SKM-1 treated with dmso at 0.1 percent for 144 hours (cell line): ENCODE results near the gene SETBP1.
"Not testable (repeated sequence)": the region's sequence is repeated elsewhere in the genome, so short reads cannot be mapped to it uniquely, and the experiment has no call there.

Experiments
- DNase-seq: peaks from one replicate; lab custom pipeline; 2025; ENCODE audit not compliant: unreplicated experiment; lab: John Stamatoyannopoulos, UW

Gene SETBP1

GRCh38 chr18:44788334-44788733 is 107.6 kb downstream of the SETBP1 start:
- DNase-seq = no peak

GRCh38 chr18:44789710-44790109 is 109.0 kb downstream of the SETBP1 start:
- DNase-seq = no peak

- no peak for DNase-seq
Observed at GRCh38 chr18:44790860-44791259, 110.2 kb downstream of the SETBP1 start.

- no peak for DNase-seq
Observed at GRCh38 chr18:44791520-44791919, 110.8 kb downstream of the SETBP1 start.

- DNase-seq = no peak
Observed at GRCh38 chr18:44792456-44793061, 111.9 kb downstream of the SETBP1 start.

GRCh38 chr18:44793194-44793593 is 112.5 kb downstream of the SETBP1 start:
- DNase-seq = no peak

- no peak for DNase-seq
Observed at GRCh38 chr18:44793685-44794084, 113.0 kb downstream of the SETBP1 start.

- DNase-seq = no peak
Observed at GRCh38 chr18:44795241-44795640, 114.6 kb downstream of the SETBP1 start.

- DNase-seq = no peak
Observed at GRCh38 chr18:44796429-44797428, 116.0 kb downstream of the SETBP1 start.

- DNase-seq = no peak
Observed at GRCh38 chr18:44798433-44799048, 117.9 kb downstream of the SETBP1 start.

- DNase-seq = no peak
Observed at GRCh38 chr18:44799382-44799906, 118.8 kb downstream of the SETBP1 start.

- DNase-seq = no peak
Observed at GRCh38 chr18:44799907-44800421, 119.3 kb downstream of the SETBP1 start.

GRCh38 chr18:44800766-44801165 is 120.1 kb downstream of the SETBP1 start:
- not testable (repeated sequence) for DNase-seq

GRCh38 chr18:44801781-44802180 is 121.1 kb downstream of the SETBP1 start:
- DNase-seq = no peak

GRCh38 chr18:44802508-44802907 is 121.8 kb downstream of the SETBP1 start:
- no peak for DNase-seq

GRCh38 chr18:44803019-44803650 is 122.4 kb downstream of the SETBP1 start:
- no peak for DNase-seq

- DNase-seq = no peak
Observed at GRCh38 chr18:44804033-44804432, 123.3 kb downstream of the SETBP1 start.

- DNase-seq = no peak
Observed at GRCh38 chr18:44805176-44805575, 124.5 kb downstream of the SETBP1 start.

GRCh38 chr18:44805643-44806042 is 125.0 kb downstream of the SETBP1 start:
- DNase-seq = no peak

- DNase-seq = no peak
Observed at GRCh38 chr18:44807766-44808165, 127.1 kb downstream of the SETBP1 start.
